GM12801 (cell line): ENCODE results near the gene TMEM135.

Experiments used
- CTCF ChIP-seq: IDR thresholded peaks from one replicate; pipeline ENCODE4 v1.5.1; 2011; ENCODE audit warnings: control low read depth; ENCODE audit not compliant: insufficient read length; ENCODE audit errors: extremely low read depth

The TMEM135 gene

GRCh38 chr11:87219266-87219665 is 181.5 kb downstream of the TMEM135 start:
- no peak for TF ChIP-seq CTCF

DNA sequence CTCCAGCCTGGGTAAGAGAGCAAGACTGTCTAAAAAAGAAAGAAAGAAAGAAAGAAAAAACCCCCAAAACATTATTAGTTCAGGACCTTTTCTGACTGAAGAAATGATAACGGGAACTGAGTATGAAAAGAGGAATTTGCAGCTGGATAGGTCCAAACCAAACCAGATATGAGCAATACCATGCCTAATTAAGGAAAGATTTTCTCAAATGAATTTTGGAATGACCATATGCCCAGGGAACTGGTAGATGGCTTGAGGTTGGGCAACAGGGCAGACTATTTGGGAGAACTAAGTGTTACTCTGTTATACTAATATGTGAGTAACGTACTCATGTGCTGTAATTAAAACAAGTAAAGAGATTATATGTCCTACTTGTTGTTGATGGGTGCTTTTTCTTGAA is 186.1 kb downstream of the TMEM135 start:
- TF ChIP-seq CTCF: no peak

- no peak for TF ChIP-seq CTCF
Observed at GRCh38 chr11:87224486-87224885, 186.8 kb downstream of the TMEM135 start.

DNA sequence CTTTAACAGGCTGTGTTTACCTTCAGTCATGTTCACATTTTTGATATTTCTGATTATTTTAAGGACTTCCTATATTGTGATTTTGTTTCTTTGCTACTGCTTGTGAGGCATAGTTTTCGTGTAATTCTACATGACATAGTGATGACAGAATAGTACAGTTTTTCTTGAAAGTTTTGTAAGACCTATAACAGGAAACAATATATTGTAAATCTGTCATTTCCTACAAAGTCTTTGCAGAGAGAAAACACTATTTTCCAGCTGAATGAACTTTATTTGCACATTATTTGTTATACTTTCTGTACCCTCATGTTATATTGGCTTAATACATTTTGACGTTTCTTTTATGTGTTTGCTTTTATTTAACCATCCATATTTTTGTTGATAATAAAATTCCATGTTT is 191.1 kb downstream of the TMEM135 start:
- no peak for TF ChIP-seq CTCF

DNA sequence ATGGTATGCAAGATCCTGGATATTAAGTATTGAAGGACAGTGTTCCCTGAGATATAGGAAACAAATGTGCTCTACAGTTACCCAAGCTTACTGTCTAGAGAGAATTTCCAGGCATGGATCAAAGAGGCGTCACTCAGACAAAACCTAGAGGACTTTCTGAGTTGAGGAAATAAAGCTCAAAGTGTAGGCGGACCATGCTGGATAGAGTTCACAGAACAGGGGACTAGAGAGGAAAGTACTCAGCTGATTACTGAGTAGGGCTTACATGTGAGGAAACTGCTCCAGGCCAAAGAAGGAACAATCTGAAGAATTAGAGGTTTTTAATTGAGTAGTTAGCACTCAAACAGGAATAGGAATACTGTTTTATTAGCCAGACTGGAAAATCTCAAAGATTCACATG is 193.3 kb downstream of the TMEM135 start:
- no peak for TF ChIP-seq CTCF

- no peak for TF ChIP-seq CTCF
Observed at GRCh38 chr11:87232320-87232719, 194.6 kb downstream of the TMEM135 start.

DNA sequence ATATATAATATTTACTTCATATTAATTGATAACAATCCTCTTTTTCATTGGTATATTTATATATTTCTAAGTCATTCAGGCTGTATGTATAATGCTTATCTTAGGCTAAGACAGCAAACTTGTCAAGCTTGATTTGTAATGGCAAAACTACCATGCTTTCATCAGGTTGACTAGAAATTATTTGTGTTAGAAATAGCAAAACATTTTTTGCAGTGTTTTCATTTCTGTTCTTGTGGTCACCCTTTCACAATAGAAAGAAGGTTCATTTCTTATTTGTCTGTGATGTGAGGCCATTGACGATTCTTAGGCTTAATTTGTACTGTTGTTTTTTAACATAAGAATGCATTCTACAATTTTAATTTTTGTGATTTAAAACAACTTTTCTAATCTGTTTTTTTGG is 197.6 kb downstream of the TMEM135 start:
- TF ChIP-seq CTCF: no peak

DNA sequence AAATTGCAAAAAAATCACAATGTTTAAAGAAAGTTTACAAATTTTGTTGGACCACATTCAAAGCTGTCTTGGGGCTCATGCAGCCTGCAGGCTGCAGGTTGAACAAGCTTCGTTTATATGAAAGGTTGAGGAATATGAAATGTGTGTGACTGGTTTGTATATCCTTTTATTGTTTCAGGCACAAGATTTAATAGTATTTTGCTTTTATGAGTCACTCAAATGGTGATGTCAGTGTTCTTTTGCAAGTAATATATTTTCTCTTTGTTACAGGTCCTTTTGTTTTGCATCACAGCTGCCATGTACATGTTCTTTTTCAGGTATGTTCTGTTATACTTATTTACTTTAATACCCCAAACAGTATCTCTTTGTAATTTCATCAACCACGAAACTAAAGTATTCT is 198.6 kb downstream of the TMEM135 start:
- TF ChIP-seq CTCF: no peak
